Fibroblast of skin of right quadriceps (primary cell): Measurements from ENCODE around the gene UBP1.
"Not testable (repeated sequence)": the region's sequence is repeated elsewhere in the genome, so short reads cannot be mapped to it uniquely, and the experiment has no call there.

Source experiments
- DNase-seq: peaks from one replicate; pipeline ENCODE4 v3.0.0-alpha.2; 2013

The UBP1 gene

GRCh38 chr3:33440328-33441224 lies at the start of gene UBP1:
Gene UBP1 (minus strand): TSS chr3:33440405. CDS start chr3:33439848, 557 bp downstream.
- DNase-seq = peak; percentile 100

GRCh38 chr3:33488683-33489082 lies 48.5 kb upstream of the UBP1 start:
- DNase-seq = no peak

GRCh38 chr3:33488246-33488645 lies 48.0 kb upstream of the UBP1 start:
- no peak for DNase-seq

- DNase-seq = peak; percentile 57
Measured at GRCh38 chr3:33482111-33482521, 41.9 kb upstream of the UBP1 start.

- no peak for DNase-seq
Measured at GRCh38 chr3:33474896-33475295, 34.7 kb upstream of the UBP1 start.

GRCh38 chr3:33473813-33474212 lies 33.6 kb upstream of the UBP1 start:
- DNase-seq = no peak

GRCh38 chr3:33467786-33468185 lies 27.6 kb upstream of the UBP1 start:
- no peak for DNase-seq

GRCh38 chr3:33461097-33461496 lies 20.9 kb upstream of the UBP1 start:
- DNase-seq = no peak

GRCh38 chr3:33459577-33459976 lies 19.4 kb upstream of the UBP1 start:
- DNase-seq = not testable (repeated sequence)

- DNase-seq = no peak
Measured at GRCh38 chr3:33458446-33458845, 18.2 kb upstream of the UBP1 start.

- DNase-seq = no peak
Measured at GRCh38 chr3:33456756-33457155, 16.6 kb upstream of the UBP1 start.

GRCh38 chr3:33453331-33453761 lies 13.1 kb upstream of the UBP1 start:
- no peak for DNase-seq

GRCh38 chr3:33451994-33452393 lies 11.8 kb upstream of the UBP1 start:
- DNase-seq = not testable (repeated sequence)

- DNase-seq = no peak
Measured at GRCh38 chr3:33447958-33448357, 7.8 kb upstream of the UBP1 start.

GRCh38 chr3:33447256-33447625 lies 7.0 kb upstream of the UBP1 start:
- not testable (repeated sequence) for DNase-seq

GRCh38 chr3:33442190-33442589 lies 2.0 kb upstream of the UBP1 start:
- DNase-seq = no peak

GRCh38 chr3:33441225-33441976 lies 1.2 kb upstream of the UBP1 start:
- DNase-seq = no peak

- DNase-seq = peak; percentile 22
Measured at GRCh38 chr3:33439546-33440327, 468 bp downstream of the UBP1 start.

GRCh38 chr3:33438881-33439545 lies 1.2 kb downstream of the UBP1 start:
- DNase-seq = peak; percentile 46

- DNase-seq = peak; percentile 50
Measured at GRCh38 chr3:33438284-33438668, 1.9 kb downstream of the UBP1 start.

- DNase-seq = peak; percentile 27
Measured at GRCh38 chr3:33437556-33438283, 2.5 kb downstream of the UBP1 start.

- DNase-seq = peak; percentile 10
Measured at GRCh38 chr3:33433843-33434242, 6.4 kb downstream of the UBP1 start.
